Measurements from ENCODE around the gene DUSP15.

DNA sequence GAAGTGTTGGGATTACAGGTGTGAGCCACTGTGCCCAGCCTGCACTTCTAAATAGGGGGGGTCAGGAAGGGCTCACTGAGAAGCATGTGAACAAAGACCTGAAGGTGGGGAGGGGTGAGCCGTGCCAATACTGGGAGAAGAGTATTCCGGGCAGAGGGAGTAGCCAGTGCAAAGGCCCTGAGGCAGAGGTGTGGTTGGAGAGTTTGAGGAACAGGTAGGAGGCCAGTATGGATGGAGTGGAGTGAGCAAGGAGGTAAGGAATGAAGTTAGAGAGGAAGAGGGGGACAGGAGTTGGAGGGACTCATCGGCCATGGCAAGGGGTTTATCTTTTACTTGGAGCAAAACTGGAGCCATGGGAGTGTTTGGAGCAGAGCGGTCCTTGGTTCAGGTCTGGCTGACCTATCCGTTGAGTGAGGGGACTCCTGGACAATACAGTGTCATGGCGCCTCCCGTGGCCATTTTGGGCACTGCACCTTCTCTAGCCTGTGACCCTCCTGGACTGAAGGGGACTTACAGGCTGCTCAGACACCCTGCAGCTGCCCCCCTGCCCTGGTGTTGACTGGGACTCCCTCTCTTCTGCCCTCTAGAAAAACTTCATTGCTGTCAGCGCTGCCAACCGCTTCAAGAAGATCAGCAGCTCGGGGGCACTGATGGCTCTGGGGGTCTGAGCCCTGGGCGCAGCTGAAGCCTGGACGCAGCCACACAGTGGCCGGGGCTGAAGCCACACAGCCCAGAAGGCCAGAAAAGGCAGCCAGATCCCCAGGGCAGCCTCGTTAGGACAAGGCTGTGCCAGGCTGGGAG, 37.0 kb downstream of the DUSP15 start:
- TF ChIP-seq EZH2phosphoT487 (IDR thresholded peaks at IDR 0.05; ENCODE audit: borderline replicate concordance, low read length), result no peak
- TF ChIP-seq CTCF (IDR thresholded peaks at IDR 0.05; ENCODE audit: low read depth, low read length, poor library complexity, severe bottlenecking), result peak; percentile 96

All from DOHH2 (cell line).